Keratinocyte (primary cell): ENCODE data around the gene UBE2K. TPM values are rescaled to one million over a fixed set of nuclear protein-coding genes. Genes with fewer than 3 reads are reported as not detected.

Experiments used
- DNase-seq: peaks from one replicate; pipeline ENCODE4 v3.0.0-alpha.2; 2011; ENCODE audit warnings: low read depth, missing footprints, low spot score
- FAIRE-seq: peaks from 2 replicates; lab custom pipeline; 2011; peaks lifted over from hg19 to GRCh38; lab: Jason Lieb, UNC
- H2AFZ ChIP-seq: 2 replicates; pipeline ENCODE4 v1.6.0; 2012; ENCODE audit warnings: low read length, control low read depth, inconsistent platforms; ENCODE audit not compliant: control insufficient read depth
- H3K27ac ChIP-seq: 2 replicates; pipeline ENCODE4 v1.5.1; 2011; ENCODE audit warnings: low read length; ENCODE audit not compliant: control insufficient read depth, insufficient read depth
- H3K27me3 ChIP-seq: 3 replicates; pipeline ENCODE4 v1.6.0; 2011; ENCODE audit warnings: low read length; ENCODE audit not compliant: control insufficient read depth, insufficient read depth; ENCODE audit errors: extremely low read depth
- H3K36me3 ChIP-seq, 2 experiments: 2 replicates in 1 of 2; 3 replicates in 1 of 2; pipeline ENCODE4 v1.5.1; 2011; ENCODE audit warnings: low read length in 2 of 2, mild to moderate bottlenecking in 1 of 2; ENCODE audit not compliant: control insufficient read depth in 2 of 2, insufficient read depth in 2 of 2; ENCODE audit errors: extremely low read depth in 1 of 2
- H3K4me1 ChIP-seq: 3 replicates; pipeline ENCODE4 v1.5.1; 2011; ENCODE audit warnings: low read length; ENCODE audit not compliant: control insufficient read depth, insufficient read depth; ENCODE audit errors: extremely low read depth
- H3K4me2 ChIP-seq: 3 replicates; pipeline ENCODE4 v1.6.0; 2011; ENCODE audit warnings: low read depth, low read length; ENCODE audit not compliant: control insufficient read depth, insufficient read depth; ENCODE audit errors: extremely low read depth
- H3K4me3 ChIP-seq, 3 experiments: fragments of 200-600 bp in 1 of 3; sonication (generic) in 1 of 3; 2 replicates in 2 of 3; 3 replicates in 1 of 3; pipeline ENCODE4 v1.5.1; 2011 to 2016; ENCODE audit warnings: low read length in 3 of 3, mild to moderate bottlenecking in 3 of 3, control low read depth in 2 of 3, inconsistent platforms in 1 of 3, low read depth in 1 of 3, mixed read lengths in 1 of 3, mixed run types in 1 of 3, moderate library complexity in 1 of 3; ENCODE audit not compliant: control insufficient read depth in 2 of 3, insufficient read depth in 2 of 3; ENCODE audit errors: extremely low read depth in 1 of 3
- H3K79me2 ChIP-seq: 2 replicates; pipeline ENCODE4 v1.6.0; 2012; ENCODE audit warnings: low read length; ENCODE audit not compliant: control insufficient read depth, insufficient read depth
- H3K9ac ChIP-seq: 3 replicates; pipeline ENCODE4 v1.6.0; 2011; ENCODE audit warnings: low read length; ENCODE audit not compliant: control insufficient read depth, insufficient read depth; ENCODE audit errors: extremely low read depth
- H3K9me1 ChIP-seq: 3 replicates; pipeline ENCODE4 v1.6.0; 2011; ENCODE audit warnings: low read length; ENCODE audit not compliant: control insufficient read depth, insufficient read depth; ENCODE audit errors: extremely low read depth
- H3K9me3 ChIP-seq: 2 replicates; pipeline ENCODE4 v1.5.1; 2012; ENCODE audit warnings: low read depth, low read length; ENCODE audit not compliant: control insufficient read depth
- H4K20me1 ChIP-seq: 3 replicates; pipeline ENCODE4 v1.6.0; 2011; ENCODE audit warnings: low read length; ENCODE audit not compliant: control insufficient read depth, insufficient read depth; ENCODE audit errors: extremely low read depth
- CTCF ChIP-seq, 3 experiments: IDR thresholded peaks in 1 of 3; conservative IDR thresholded peaks in 1 of 3; optimal IDR thresholded peaks in 1 of 3; 2 replicates in 2 of 3; 3 replicates in 1 of 3; pipeline versions ENCODE3 to v1.5.1; 2011; ENCODE audit warnings: low read length in 3 of 3, mild to moderate bottlenecking in 3 of 3, moderate library complexity in 2 of 3, control low read depth in 1 of 3, inconsistent platforms in 1 of 3; ENCODE audit not compliant: insufficient read depth in 2 of 3; ENCODE audit errors: extremely low read depth in 1 of 3
- EZH2 ChIP-seq: IDR thresholded peaks from one replicate; pipeline ENCODE4 v1.6.1; 2012; ENCODE audit warnings: inconsistent platforms, mild to moderate bottlenecking, low read length, moderate library complexity
- dilution Hi-C: fragments of 300-500 bp; cut with MboI; formaldehyde crosslinking; loops from one replicate; pipeline ENCODE4 v1.7.0; 2020; ENCODE audit warnings: low sequenced_read_pairs; ENCODE audit not compliant: extremely low pct_ligation_motif_present
- polyA plus RNA-seq, 5 experiments: library from polyadenylated mRNA; depleted of rRNA in 3 of 5; stranded (reverse) in 3 of 5; stranded (forward) in 1 of 5; unstranded in 1 of 5; fragments of >200 nt; gene quantifications; 1 replicate in 1 of 5; 2 replicates in 3 of 5; 3 replicates in 1 of 5; pipeline versions ENCODE4 v1.2.1 to v1.2.3, GENCODE V29; 2011 to 2012; ENCODE audit warnings: missing spikeins in 2 of 5, low read depth in 1 of 5, low replicate concordance in 1 of 5

Gene UBE2K
- polyA plus RNA-seq, 1 donor (not counting 4 experiments of a cell fraction or from before 2014, with no cell fraction given): 163 TPM

GRCh38 chr4:39730072-39730471, 32.1 kb downstream of the UBE2K start:
- Histone ChIP-seq H3K4me2 (no peak overlapping the region), H3K36me3 (peaks cover 3 to 6% of the 10 kb centered on the region in 2 experiments), H3K27me3 (no peaks in the 10 kb centered on the region), H3K9ac (no peak overlapping the region), H3K9me1 (peaks cover 3% of the 10 kb centered on the region), H2AFZ (no peak overlapping the region), H3K27ac (no peak overlapping the region), H3K9me3 (no peaks in the 10 kb centered on the region), H3K79me2 (peaks cover 97% of the 10 kb centered on the region), H4K20me1 (peaks cover 13% of the 10 kb centered on the region), H3K4me1 (peaks cover 18% of the 10 kb centered on the region), H3K4me3 (no peak overlapping the region)
- FAIRE-seq (no peak), DNase-seq (no peak)
- dilution Hi-C loops: no loop called here
- TF ChIP-seq EZH2 (no peak), CTCF (optimal IDR thresholded peaks at IDR 0.05 in 1 of 3, IDR thresholded peaks at IDR 0.05 in 1 of 3, conservative IDR thresholded peaks at IDR 0.05 in 1 of 3; ENCODE audit: extremely low read depth in 1 of 3, insufficient read depth in 2 of 3, low read length in 3 of 3) (no peak)

GRCh38 chr4:39731908-39732307, 34.0 kb downstream of the UBE2K start:
- no peak overlapping the region for H3K27ac ChIP-seq
- H3K4me3 ChIP-seq: no peak overlapping the region

More at GRCh38 chr4:39731908-39732307, 34.0 kb downstream of the UBE2K start:
- Histone ChIP-seq H3K9ac (no peak overlapping the region), H3K36me3 (peaks cover 0 to 6% of the 10 kb centered on the region in 2 experiments), H3K4me1 (peaks cover 18% of the 10 kb centered on the region), H3K9me3 (no peaks in the 10 kb centered on the region), H3K79me2 (peaks cover 95% of the 10 kb centered on the region), H3K27me3 (no peaks in the 10 kb centered on the region), H3K9me1 (peaks cover 3% of the 10 kb centered on the region), H2AFZ (no peak overlapping the region), H4K20me1 (peaks cover 5% of the 10 kb centered on the region), H3K4me2 (no peak overlapping the region)
- TF ChIP-seq CTCF (optimal IDR thresholded peaks at IDR 0.05 in 1 of 3, IDR thresholded peaks at IDR 0.05 in 1 of 3, conservative IDR thresholded peaks at IDR 0.05 in 1 of 3; ENCODE audit: extremely low read depth in 1 of 3, insufficient read depth in 2 of 3, low read length in 3 of 3): no peak
- TF ChIP-seq EZH2: no peak
- dilution Hi-C loops: no loop called here
- FAIRE-seq: no peak
- no peak for DNase-seq
